CD4-positive, alpha-beta T cell treated with Interleukin-6 for 4 hours (primary cell): ENCODE measurements around the gene STK10.

ENCODE experiments used
- DNase-seq: peaks from one replicate; pipeline ENCODE4 v3.0.0-alpha.2; 2020; ENCODE audit warnings: mixed read lengths

The STK10 gene

DNA sequence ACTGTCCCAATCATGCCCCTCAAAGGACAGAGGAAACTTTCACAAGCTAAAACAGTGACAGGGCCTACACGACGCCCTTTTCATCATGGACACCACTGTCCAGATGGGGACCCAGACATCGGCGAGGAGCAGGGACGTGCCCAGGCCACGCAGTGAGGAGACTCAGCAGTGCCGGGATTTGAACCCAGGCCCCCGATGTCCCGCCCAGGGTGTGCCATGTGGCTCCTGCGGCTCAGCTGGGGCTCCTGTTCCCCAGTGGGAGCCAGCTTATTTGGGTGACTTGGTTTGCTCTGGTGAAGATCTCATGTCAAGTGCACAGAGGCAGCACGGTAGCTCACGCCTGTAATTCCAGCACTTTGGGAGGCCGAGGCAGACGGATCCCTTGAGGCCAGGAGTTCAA, 82.2 kb downstream of the STK10 start:
- no peak for DNase-seq

DNA sequence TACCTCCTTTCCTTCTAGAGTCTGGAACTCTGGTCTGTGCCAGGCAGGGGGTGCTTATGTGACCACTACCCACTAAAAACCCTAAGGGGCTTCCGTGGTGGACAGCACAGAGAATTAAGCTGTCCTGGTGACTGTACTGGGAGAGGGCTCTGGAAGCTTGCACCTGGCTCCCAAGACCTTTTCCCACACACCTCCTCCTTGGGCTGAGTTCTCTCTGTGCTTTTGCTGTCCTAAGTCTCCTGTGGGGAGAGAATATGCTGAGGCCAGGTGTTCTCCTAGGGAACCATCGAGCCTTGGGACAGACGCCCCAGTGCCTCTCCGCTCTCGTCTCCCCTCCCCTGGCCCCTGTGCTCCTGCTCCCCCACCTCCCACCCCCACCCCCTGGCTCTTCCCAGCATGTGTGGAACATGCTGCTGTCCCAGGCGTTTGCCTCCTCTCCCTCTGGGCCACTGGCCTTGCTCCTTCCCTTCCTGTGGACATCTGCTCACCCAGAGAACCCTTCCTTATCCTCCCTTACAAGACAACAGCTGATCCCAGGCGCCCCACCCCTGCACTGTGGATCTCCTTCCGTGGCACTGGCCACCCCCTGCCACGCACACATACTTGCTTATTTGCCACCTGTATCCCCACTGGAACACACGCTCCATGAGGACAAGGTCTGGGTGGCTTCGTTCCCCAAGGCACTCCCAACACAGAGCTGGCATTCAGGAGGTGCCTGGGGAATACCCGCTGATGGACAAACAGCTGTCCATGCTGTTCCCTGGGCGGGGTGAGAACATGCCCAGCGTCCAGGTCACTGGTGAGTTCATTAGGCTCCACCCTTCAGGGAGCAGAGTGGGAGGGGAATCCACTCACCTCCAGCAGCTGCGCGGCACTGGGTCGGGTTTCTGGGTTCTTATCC, 83.0 kb downstream of the STK10 start:
- no peak for DNase-seq

DNA sequence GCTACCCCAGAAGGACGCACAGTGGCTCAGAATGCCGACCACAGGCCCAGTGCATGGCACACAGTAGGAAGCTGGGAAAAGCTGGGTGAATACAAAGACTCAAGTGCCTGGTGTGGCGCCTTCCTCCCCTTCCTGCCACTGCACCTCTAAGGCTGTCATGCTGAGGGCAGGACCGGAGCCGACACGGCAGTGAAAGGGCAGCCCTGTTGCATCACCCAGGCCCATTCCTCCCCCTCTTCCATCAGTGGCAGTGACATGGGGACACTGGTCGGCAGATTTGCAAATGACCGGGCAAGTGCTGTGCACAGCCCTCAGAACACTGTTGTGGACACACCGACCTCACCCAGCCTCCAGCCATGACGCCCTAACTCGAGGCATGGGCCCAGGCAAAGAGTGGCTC, 84.0 kb downstream of the STK10 start:
- DNase-seq, result no peak

DNA sequence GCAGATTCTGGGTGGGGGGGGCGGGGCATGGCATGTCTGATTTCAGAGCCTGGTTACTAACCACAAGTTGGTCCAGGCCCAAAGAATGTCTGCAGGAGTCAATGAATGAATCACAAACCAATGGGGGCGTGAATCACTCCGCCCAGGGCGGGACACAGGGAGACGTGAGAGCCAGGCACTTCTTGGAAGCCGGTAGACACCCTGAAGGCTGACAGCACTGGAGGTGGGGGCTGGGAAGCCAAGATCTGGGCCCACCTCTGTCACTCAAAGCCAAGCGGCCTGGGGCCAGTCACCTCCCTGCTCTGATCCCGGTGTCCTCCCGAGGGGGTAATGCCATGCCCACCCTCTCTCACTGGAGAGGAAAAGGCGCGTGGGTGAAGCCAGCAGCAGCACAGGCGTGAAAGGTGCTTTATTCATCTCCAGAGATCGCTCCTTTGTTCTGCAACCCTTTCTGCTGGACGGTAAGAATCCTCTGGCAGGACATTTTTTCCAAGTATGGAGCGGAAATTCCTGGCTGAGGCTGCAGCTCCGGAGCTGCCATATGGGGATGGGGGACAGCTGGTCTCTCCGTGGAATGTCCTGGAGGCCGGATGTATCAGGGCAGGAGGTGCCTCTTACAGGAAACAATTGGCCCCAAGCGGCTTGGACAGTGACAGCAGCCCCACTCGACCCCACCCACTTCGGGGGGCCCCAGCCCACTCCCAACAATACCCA, 85.0 kb downstream of the STK10 start:
- no peak for DNase-seq

DNA sequence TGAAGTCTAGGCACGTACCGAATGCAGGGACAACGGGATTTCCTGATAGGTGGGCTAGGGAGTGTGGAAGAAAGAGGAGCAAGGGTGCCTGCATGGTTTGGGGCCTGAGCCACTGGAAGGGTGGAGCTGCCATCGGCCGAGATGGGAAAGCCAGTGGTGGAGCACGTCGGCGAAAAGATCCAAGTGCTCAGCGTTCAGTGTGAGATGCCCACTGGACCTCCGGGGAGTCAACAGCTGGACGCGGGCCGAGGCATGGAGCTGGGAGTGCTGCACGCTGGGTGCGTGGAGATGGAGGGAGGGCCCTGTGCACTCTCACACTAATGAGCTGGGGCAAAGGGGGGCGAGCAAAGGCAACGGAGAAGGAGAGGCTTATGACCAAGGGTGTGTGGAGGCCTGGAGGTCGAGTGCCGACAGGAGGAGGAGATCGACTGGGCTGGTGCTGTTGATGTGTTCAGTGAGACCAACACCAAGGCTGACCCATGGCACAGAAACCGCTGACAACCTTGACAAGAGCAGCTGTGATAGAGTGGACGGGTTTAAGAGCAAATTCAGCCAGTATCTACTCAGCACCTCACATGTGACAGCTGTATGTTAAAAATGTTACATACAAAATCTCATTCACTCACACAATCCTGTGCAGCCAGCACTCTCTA, 85.7 kb downstream of the STK10 start:
- no peak for DNase-seq

DNA sequence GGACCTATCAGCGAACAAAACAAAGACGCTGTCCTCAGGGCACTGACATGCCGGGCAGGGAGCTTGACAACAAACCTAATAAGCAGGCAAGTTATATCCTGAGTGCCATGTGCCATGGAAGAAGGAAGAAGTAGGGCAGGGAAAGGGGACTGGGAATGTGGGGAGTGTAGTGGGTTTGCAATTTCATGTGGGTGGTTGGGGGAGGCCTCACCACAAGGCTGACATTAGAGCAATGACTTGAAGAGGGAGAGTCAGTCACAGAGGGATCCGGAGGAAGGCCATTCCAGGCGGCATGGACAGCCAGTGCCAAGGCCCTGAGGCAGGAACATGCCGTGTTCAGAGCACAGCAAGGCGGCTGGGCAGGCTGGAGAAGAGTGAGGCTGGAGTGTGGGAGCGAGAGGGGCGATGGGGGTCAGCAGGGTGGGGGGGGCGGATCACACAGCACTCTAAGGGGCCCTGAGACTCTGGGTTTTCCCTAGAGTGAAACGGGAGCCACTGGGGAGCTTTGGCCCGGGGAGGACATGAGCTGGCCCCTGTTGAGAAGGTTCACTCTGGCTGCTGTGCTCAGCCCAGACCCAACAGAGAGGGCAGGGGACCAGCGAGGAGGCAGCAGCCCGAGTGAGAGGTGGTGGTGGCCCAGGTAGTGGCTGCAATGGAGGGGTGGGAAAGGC, 86.3 kb downstream of the STK10 start:
- no peak for DNase-seq

DNA sequence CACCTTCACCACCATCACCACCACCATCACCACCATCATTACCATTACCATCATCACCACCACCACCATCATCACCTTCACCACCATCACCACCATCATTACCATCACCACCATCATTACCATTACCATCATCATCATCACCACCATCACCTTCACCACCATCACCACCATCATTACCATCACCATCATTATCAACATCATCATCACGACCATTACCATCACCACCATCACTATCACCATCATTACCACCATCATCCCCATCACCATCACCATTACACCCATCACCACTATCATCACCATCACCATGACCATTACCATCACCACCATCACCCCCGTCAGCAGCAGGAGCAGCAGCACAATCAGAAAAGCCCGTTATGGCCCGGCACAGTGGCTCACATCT, 89.1 kb downstream of the STK10 start:
- no peak for DNase-seq

DNA sequence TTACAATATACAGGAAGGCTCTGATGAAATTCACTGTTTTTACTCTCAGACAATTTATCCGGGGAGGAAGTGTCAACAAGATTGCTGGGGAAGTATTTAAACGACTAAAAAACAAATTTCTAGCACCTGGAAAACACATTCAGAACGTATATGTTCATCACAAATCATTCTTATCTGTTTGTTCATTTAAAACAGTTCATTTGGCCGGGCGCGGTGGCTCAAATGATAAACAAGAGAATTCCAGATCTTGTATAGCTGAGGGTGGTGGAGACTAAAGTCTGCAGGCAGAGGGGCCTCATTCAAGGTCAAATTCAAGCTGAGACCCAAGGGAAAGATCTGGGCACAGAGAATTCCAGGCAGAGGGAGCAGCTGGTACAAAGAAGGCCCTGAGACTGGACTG, 90.0 kb downstream of the STK10 start:
- DNase-seq, result no peak

DNA sequence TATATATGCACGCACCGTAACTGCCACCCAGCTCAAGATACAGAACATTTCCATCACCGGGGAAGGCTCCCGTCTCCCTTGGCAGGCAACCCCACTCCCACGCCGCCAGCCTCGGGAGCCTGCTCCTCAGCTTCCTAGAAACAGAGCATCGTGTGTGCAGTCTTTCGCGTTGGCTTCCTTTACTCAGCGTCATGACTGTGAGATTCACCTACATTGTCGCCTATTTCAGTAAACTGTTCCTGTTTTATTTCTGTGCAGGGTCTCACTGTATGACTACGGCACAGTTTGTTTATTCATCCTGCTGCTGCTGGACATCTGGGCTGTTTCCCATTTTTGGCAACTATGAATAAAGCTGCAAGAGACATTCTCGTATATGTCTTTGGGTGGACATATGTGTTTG, 90.7 kb downstream of the STK10 start:
- no peak for DNase-seq

DNA sequence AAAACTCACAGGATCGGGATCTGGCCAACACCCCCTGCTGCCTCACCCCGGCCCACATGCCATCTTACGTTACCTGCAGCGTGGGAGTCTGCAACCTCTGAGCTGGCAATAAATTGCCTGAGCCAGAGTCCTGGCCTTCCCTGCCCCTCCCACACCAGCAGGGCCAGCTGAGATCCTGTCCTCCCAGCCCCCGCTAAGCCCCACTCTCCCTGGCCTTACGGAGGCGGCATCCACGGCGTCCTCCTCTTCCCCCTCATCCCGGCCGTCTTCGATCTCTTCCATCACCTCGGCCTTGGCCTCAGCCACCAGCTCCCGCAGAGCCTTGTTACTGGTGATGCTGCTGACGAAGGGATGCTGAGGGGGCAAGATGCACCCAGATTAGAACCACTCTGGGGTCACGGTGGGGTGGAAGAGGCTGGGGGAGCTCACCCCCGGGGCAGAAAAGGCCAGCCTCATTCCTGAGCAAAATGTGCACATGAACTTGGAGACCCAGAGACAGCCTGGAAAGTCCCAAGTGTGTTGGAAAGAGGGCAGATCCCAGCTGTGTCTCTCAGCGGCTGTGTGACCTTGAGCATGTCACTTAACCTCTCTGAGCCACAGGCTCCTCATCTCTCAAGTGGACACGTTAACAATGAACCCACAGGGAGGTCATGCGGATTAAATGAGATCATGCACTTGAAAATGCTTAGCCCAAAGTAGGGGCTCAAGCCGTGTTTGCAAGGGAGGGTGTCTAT, 91.7 kb downstream of the STK10 start:
- DNase-seq, result no peak

DNA sequence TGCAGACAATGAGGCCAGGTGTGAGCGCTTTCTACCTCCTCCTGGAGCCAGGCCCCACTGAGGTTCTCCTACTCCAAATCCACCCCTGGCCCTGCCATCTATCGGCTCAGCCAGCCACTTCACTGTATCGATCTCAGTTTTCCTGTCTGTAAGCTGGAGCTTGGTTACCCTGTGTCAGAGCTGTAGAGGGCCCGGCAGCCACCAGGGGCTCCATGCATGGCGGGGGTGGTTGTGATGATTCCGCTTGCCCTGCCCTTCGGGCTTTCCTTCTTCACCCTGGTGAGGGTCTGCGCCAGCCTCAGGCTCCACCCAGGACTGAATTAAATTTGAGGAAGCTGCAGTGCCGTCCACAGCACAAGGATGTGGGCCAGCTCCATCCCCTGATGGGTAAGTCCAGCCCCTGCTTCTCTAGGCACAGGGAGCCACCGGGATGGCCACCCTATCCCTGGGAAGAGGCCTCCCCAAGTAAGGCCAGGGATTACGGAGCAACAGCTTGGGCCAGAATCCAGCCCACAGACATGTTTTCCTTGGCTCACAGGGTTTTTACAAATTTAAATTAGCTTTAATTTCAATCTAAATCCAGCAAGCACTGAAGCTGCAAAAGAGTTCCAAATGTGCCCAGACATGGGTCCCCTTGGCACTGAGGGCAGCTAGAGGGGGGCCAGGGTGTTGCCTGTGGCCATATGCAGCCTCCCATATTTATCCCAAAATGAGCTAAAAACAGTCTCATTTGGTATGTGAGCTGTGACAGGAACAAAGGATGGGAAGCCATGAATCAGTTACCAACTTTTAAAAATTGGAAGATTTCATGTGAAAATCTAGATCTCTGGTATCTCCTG, 92.4 kb downstream of the STK10 start:
- DNase-seq, result no peak

DNA sequence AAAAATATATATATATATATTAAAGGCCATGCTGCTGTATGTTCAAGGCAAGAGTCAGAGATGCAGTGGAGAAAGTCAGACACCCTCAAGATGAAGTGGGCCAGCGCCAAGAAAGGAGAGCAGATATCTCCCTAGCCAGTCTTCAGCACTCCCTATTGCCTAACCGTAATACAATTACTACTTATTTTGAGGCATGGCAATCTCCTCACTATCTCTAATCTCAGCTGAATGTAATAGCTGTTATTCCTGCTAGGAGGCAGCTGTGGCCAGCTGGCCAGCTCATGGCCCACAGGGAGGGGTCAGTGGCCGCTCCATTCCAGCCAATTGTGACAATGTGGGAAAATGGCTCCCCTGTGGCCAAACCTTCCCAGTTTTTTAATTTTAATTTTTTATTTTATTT, 94.1 kb downstream of the STK10 start:
- no peak for DNase-seq

DNA sequence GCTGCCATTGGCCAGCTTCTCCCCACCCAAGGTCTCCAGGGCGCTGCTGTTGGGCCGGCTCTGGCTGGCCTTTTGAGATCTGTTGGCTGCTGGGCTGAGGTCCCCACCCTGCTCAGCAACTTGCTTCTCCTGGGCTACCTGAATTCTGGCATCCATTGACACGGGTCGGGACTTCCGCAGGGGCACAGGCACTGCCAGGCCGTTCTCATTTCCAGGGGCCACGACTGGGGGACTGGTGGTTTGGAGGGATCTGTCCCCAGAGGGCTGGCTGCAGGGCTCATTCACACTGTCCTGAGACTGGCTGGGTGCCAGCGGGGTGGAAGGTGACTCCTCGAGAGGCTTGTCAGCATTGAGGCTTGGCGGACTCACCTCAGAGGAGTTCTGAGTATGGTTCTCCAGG, 94.5 kb downstream of the STK10 start:
- DNase-seq, result no peak

DNA sequence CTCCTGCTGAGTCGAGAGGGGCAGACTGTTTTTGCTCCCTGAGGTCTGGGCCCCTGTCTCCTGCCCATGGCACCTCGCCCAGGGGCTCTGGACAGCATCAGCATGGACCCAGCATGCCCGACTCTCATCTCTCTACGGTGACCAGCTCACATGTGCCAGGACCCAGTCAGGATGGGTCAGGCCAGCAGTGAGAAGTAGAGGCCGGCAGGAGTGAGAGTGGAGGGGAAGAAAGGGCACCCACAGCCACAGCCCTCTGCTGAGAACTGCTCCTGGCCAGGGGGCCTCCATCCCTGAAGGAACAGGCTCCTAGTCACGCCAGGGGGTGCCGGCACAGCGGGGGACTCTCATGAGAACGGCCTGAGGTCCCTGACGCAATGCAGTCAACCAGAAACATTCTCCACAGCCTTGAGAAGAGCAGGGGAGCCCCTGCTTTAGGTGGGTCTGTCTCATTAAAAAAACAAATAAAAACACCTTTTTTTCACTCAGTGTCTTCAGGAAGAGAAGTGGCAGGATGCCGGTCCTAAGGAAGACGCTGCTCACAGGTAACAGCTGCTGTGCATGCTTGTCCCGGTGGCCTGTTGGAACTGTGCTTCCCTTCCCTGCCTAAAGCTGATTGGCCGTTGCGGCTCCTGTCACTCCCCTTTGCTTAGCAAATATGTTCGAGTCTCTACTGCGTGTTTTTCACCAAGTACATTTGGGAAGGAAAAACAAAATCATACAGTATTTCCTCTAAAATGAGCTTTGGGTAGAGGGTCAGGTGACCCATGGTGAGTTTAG, 95.9 kb downstream of the STK10 start:
- DNase-seq, result no peak

DNA sequence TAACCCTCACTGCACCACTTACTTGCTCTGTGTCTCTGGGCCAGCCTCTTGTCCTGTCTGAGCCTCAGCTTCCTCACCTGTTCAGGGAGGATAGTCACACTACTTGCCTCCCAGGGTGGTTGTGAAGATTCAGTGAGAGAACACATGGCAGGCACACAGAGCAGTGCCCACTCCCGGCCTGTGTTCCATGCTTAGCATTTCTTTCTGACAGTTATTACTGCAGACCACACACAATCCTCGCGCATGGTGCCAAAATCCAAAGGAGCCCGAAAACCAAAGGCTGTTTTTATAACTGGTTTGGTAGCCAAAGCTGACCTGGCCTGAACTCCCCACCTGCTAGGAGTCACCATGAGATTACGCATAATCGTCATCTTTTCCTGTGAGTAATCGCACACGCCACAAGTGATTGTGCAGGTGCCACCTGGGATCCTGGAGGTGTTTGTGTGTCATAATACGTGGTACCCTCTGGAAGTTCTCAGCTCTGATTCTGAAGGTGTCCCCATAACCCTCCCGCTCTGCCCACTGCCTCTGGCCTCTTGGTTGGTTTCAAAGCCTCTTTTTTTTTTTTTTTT, 97.0 kb downstream of the STK10 start:
- DNase-seq, result no peak

DNA sequence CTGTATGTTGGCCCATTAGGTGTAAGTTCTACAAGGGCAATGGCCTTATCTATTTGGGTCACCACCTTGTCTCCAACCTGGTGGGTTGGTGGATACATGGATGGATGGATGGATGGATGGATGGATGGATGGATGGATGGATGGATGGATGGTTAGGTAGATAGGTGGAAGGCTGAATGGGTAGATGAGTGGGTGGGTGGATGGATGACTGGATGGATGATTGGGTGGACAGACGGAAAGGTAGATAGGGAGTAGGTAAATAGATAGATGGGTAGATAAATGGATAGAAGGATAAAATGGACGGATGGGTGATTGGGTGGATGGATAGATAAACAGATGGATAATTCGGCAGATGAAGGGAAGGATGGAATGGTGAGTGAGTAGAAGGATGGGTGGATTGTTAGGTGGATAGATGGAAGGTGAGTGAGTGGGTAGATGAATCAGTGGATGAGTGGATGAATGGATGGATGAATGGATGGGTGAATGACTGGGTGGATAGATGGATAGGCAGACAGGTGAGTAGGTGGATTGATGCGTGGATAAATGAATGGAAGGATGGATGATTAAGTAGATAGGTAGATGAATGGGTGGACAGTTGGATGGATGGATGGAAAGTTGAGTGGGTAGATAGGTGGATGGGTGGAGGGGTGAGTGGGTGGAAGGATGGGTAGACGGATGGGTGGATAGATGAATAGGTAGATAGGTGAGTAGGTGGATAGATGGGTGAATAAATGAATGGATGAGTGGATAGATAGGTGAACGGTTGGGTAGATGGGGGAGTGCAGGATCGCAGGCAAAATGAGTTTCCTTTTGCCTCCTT, 98.5 kb downstream of the STK10 start:
- no peak for DNase-seq

DNA sequence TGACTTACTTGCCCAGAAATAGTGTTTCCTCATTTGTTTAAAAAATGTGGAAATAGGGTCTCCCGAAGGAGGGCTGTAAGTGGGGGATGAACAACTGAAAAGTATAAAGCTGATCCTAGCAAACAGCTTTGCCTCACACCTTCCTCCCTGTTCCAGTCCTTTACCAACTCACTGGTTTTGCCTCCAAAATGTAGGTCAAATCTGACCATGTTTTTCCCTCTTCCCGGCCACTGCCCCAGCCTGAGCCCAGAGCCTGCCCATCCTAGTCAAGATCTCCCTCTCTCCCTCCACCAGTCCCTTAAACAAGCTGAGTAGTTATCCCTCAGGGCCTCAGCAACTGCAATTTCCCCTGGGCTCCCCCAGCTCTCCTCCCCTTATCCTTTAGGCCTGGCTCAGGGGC, 99.2 kb downstream of the STK10 start:
- no peak for DNase-seq

DNA sequence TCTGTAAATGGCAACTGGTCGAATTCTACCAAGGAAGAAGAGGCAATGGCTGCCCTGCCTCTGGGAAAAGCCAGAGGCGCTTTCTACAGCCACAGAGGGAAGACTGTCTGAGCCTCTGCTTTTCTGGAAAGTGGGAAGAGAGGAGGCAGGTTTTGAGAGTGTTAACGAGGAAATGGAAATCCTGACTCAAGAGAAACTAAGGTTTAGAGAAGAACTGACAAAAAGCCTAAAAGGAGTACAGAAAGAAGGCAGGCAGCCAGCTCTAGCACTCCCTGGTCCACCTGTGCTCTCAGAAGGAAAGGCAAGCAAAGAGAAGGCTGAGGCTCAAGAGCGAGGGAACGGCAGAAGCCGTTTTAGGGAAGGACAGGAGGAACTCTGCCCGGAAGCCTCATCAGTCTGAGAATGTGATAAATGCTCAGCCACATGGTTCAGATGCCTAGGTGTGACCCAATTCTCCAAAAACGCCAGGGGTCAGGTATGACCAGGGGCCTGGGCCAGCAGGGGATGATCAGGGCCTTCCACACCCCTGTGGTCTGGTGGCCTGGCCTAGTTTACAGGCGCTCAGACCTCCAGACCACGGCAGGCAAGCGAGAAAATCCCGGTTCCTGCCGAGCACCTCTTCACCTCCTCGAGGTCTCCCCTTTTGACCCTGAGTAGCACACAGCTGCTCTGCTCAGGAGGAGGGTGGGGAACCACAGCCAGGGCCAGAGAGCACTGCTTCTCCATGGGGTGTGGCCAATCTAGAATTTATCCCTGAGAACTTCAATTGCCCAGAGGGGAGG, 101.6 kb downstream of the STK10 start:
- no peak for DNase-seq

DNA sequence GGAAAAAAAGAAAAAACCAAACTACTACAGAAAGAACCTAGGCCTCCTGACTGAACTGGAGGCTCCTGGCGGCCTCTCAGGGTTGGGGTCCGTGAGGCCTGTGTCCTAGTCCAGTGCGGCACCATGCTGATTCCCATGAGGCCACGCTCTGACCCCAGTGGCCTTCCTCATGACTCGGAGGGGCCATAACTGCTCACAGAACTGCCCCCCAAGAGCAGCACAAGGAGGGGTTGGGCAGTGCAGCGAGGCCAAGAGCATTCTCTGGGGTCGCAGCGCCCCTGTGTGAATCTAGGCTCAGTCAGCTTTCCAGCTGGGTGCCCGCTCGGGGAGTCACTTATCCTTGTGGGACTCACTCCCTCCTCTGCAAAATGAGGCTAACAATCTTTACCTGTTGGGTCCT, 102.3 kb downstream of the STK10 start:
- no peak for DNase-seq
